Measurements from ENCODE around the gene TMEM88. TPM values are rescaled to one million over a fixed set of nuclear protein-coding genes. Genes with fewer than 3 reads are reported as not detected.
A peak's percentile ranks its signal among the peaks of the same experiment; 100 is the strongest.

Gene TMEM88
- total RNA-seq, 1 donor from 2014 or later, result 15.4 TPM

- TF ChIP-seq CTCF (IDR thresholded peaks at IDR 0.05; ENCODE audit: unreplicated experiment), result no peak
- peaks cover 4% of the 10 kb centered on the region for H3K36me3 Mint-ChIP-seq
- H3K4me1 Mint-ChIP-seq, result peaks cover 59% of the 10 kb centered on the region
- no peaks in the 10 kb centered on the region for H3K27me3 Mint-ChIP-seq (ENCODE audit: low read depth)
- DNase-seq (ENCODE audit: low spot score in 2 of 2, unreplicated experiment in 2 of 2), result peak in 1 of 2 experiments; percentile 73
- peak overlapping the region; percentile 95 for H3K4me3 Mint-ChIP-seq
- peak overlapping the region; percentile 99 for H3K27ac Mint-ChIP-seq
- H3K9me3 Mint-ChIP-seq, result no peaks in the 10 kb centered on the region
Observed at GRCh38 chr17:7841396-7841914, 13.4 kb upstream of the TMEM88 start.

- no peaks in the 10 kb centered on the region for H3K9me3 Mint-ChIP-seq
- peak overlapping the region; percentile 95 for H3K4me3 Mint-ChIP-seq
- H3K36me3 Mint-ChIP-seq, result peaks cover 4% of the 10 kb centered on the region
- no peaks in the 10 kb centered on the region for H3K27me3 Mint-ChIP-seq (ENCODE audit: low read depth)
- peak overlapping the region; percentile 99 for H3K27ac Mint-ChIP-seq
- DNase-seq (ENCODE audit: low spot score in 2 of 2, unreplicated experiment in 2 of 2), result peak; percentile 88 to 93
- no peak for TF ChIP-seq CTCF (IDR thresholded peaks at IDR 0.05; ENCODE audit: unreplicated experiment)
- H3K4me1 Mint-ChIP-seq, result peaks cover 55% of the 10 kb centered on the region
Observed at GRCh38 chr17:7841915-7842379, 12.9 kb upstream of the TMEM88 start.

GRCh38 chr17:7842380-7843256, 12.2 kb upstream of the TMEM88 start:
- Mint-ChIP-seq H3K4me3 (peak overlapping the region; percentile 95), H3K36me3 (peaks cover 4% of the 10 kb centered on the region), H3K27me3 (ENCODE audit: low read depth) (no peaks in the 10 kb centered on the region), H3K9me3 (no peaks in the 10 kb centered on the region), H3K4me1 (peaks cover 48% of the 10 kb centered on the region), H3K27ac (peak overlapping the region; percentile 99)
- DNase-seq (ENCODE audit: low spot score in 2 of 2, unreplicated experiment in 2 of 2), result peak in 1 of 2 experiments; percentile 79
- no peak for TF ChIP-seq CTCF (IDR thresholded peaks at IDR 0.05; ENCODE audit: unreplicated experiment)

- Mint-ChIP-seq H3K4me1 (peaks cover 46% of the 10 kb centered on the region), H3K27me3 (ENCODE audit: low read depth) (no peaks in the 10 kb centered on the region), H3K9me3 (no peaks in the 10 kb centered on the region)
Observed at GRCh38 chr17:7843257-7843535, 11.7 kb upstream of the TMEM88 start.

More at GRCh38 chr17:7843257-7843535, 11.7 kb upstream of the TMEM88 start:
- H3K4me3 Mint-ChIP-seq, result peak overlapping the region; percentile 95
- TF ChIP-seq CTCF (IDR thresholded peaks at IDR 0.05; ENCODE audit: unreplicated experiment), result no peak
- peak overlapping the region; percentile 99 for H3K27ac Mint-ChIP-seq
- DNase-seq (ENCODE audit: low spot score in 2 of 2, unreplicated experiment in 2 of 2), result peak in 1 of 2 experiments; percentile 58
- peaks cover 5% of the 10 kb centered on the region for H3K36me3 Mint-ChIP-seq
